HCT116 (cell line): ENCODE results near the gene SERPINF2. TPM values are rescaled to one million over a fixed set of nuclear protein-coding genes. Genes with fewer than 3 reads are reported as not detected.

Experiments used
- ATAC-seq: fragments of 200-7000 bp; cut with Tn5 transposase; 2 replicates; pipeline ENCODE4 v1.9.1; 2020; ENCODE audit warnings: mild to moderate bottlenecking, moderate library complexity
- BruUV-seq: library from RNA; stranded (reverse); fragments of 400-500 nt; replicated peaks from 2 replicates; lab custom pipeline; 2021; lab: Mats Ljungman, UMichigan
- CTCF ChIA-PET: fragments of 300-600 bp; sonication (Branson Sonifier 250); formaldehyde crosslinking; loops from one replicate; lab custom pipeline; 2021; ENCODE audit warnings: antibody characterized with exemption; lab: Charles Lee
- POLR2A ChIA-PET: fragments of 300-600, 350-600 bp; sonication (Branson Sonifier 250); formaldehyde crosslinking; loops from one replicate; lab custom pipeline; 2021; ENCODE audit warnings: antibody characterized with exemption; lab: Charles Lee
- RAD21 ChIA-PET, 2 experiments: fragments of 300-600 bp; sonication (Branson Sonifier 250); formaldehyde crosslinking; loops; one replicate each; lab custom pipeline; 2023; ENCODE audit warnings: low total read pairs in 2 of 2; ENCODE audit not compliant: uncharacterized antibody in 2 of 2, unreplicated experiment in 2 of 2, low non-redundant PET in 1 of 2; lab: Charles Lee
- DNase-seq: peaks from one replicate; pipeline ENCODE4 v3.0.0-alpha.2; 2010; ENCODE audit warnings: low read depth, low spot score
- H2AFZ ChIP-seq: fragments of 200-600 bp; shearing (Covaris generic), sonication (generic); 2 replicates; pipeline ENCODE4 v1.6.1; 2017; ENCODE audit warnings: low read depth, mixed run types, mixed read lengths, antibody characterized with exemption, low read length; ENCODE audit not compliant: poor library complexity, severe bottlenecking
- H3K27ac ChIP-seq: 2 replicates; pipeline ENCODE4 v1.5.1; 2012; ENCODE audit warnings: low read depth, low read length
- H3K27me3 ChIP-seq: fragments of 200-600 bp; sonication (generic); 2 replicates; pipeline ENCODE4 v1.6.1; 2016; ENCODE audit warnings: mixed run types, low read length, mixed read lengths; ENCODE audit not compliant: insufficient read depth
- H3K36me3 ChIP-seq, 2 experiments: fragments of 200-500 bp in 1 of 2; fragments of 200-600 bp in 1 of 2; sonication (Bioruptor generic) in 1 of 2; sonication (generic) in 1 of 2; 2 replicates each; pipeline versions ENCODE4 v1.5.1 to v1.6.1; 2014 to 2016; ENCODE audit warnings: low read length in 2 of 2, inconsistent platforms in 1 of 2, mixed read lengths in 1 of 2, mixed run types in 1 of 2; ENCODE audit not compliant: insufficient read depth in 2 of 2, control insufficient read depth in 1 of 2
- H3K4me1 ChIP-seq, 2 experiments: fragments of 200-600 bp in 1 of 2; sonication (generic) in 1 of 2; 2 replicates each; pipeline versions ENCODE4 v1.5.1 to v1.6.1; 2012 to 2017; ENCODE audit warnings: low read length in 2 of 2, inconsistent platforms in 1 of 2, mild to moderate bottlenecking in 1 of 2, mixed read lengths in 1 of 2, mixed run types in 1 of 2, moderate library complexity in 1 of 2; ENCODE audit not compliant: insufficient read depth in 2 of 2, control insufficient read depth in 1 of 2
- H3K4me2 ChIP-seq: fragments of 200-600 bp; sonication (generic); 2 replicates; pipeline ENCODE4 v1.6.1; 2017; ENCODE audit warnings: mixed run types, low read length, mixed read lengths
- H3K4me3 ChIP-seq, 2 experiments: fragments of 200-600 bp in 1 of 2; sonication (generic) in 1 of 2; replicated peaks in 1 of 2; 2 replicates each; pipeline ENCODE4 v1.5.1; 2011 to 2016; ENCODE audit warnings: low read length in 2 of 2, control low read depth in 1 of 2, low read depth in 1 of 2, mild to moderate bottlenecking in 1 of 2, mixed read lengths in 1 of 2, mixed run types in 1 of 2
- H3K79me2 ChIP-seq: fragments of 200-600 bp; sonication (generic); 2 replicates; pipeline ENCODE4 v1.6.1; 2017; ENCODE audit warnings: mild to moderate bottlenecking, mixed run types, low read length, moderate library complexity, mixed read lengths; ENCODE audit not compliant: insufficient read depth
- H3K9ac ChIP-seq: fragments of 200-600 bp; sonication (generic); 2 replicates; pipeline ENCODE4 v1.6.1; 2016; ENCODE audit warnings: low read length, mixed read lengths
- H3K9me2 ChIP-seq: fragments of 200-600 bp; sonication (generic), shearing (Covaris generic); 2 replicates; pipeline ENCODE4 v1.6.1; 2017; ENCODE audit warnings: mixed run types, mild to moderate bottlenecking, moderate library complexity; ENCODE audit not compliant: insufficient read depth
- H3K9me3 ChIP-seq, 2 experiments: fragments of 200-500 bp in 1 of 2; fragments of 200-600 bp in 1 of 2; sonication (Bioruptor generic) in 1 of 2; sonication (generic) in 1 of 2; 2 replicates each; pipeline ENCODE4 v1.6.1; 2014 to 2017; ENCODE audit warnings: low read length in 2 of 2, mixed read lengths in 2 of 2, inconsistent platforms in 1 of 2, low read depth in 1 of 2, mild to moderate bottlenecking in 1 of 2, mixed run types in 1 of 2, moderate library complexity in 1 of 2; ENCODE audit not compliant: control insufficient read depth in 1 of 2, insufficient read depth in 1 of 2
- H4K20me1 ChIP-seq: fragments of 200-600 bp; sonication (generic), shearing (Covaris generic); 2 replicates; pipeline ENCODE4 v1.6.1; 2017; ENCODE audit warnings: mixed run types, mild to moderate bottlenecking, moderate library complexity; ENCODE audit not compliant: insufficient read depth
- CBX3 ChIP-seq: IDR thresholded peaks from 2 replicates; pipeline ENCODE4 v1.6.1; 2012; ENCODE audit warnings: low read depth
- CEBPB ChIP-seq: IDR thresholded peaks from 2 replicates; pipeline ENCODE4 v1.6.1; 2012; ENCODE audit warnings: low read depth
- CTCF ChIP-seq, 3 experiments: fragments of 200-600 bp in 1 of 3; sonication (generic) in 1 of 3; IDR thresholded peaks in 2 of 3; conservative IDR thresholded peaks in 1 of 3; 2 replicates each; pipeline ENCODE4 v1.5.1; 2012 to 2017; ENCODE audit warnings: low read depth in 2 of 3, low read length in 2 of 3, antibody characterized with exemption in 1 of 3, borderline replicate concordance in 1 of 3, control low read depth in 1 of 3, mild to moderate bottlenecking in 1 of 3, mixed read lengths in 1 of 3, mixed run types in 1 of 3, moderate library complexity in 1 of 3; ENCODE audit not compliant: insufficient read depth in 1 of 3
- ELF1 ChIP-seq: IDR thresholded peaks from 2 replicates; pipeline ENCODE4 v1.6.1; 2012; ENCODE audit warnings: low read depth, borderline replicate concordance
- EZH2phosphoT487 ChIP-seq: fragments of 200-600 bp; IDR thresholded peaks from 2 replicates; pipeline ENCODE4 v1.6.1; 2018; ENCODE audit warnings: antibody characterized with exemption, borderline replicate concordance
- MAX ChIP-seq: IDR thresholded peaks from 2 replicates; pipeline ENCODE4 v1.6.1; 2012
- POLR2A ChIP-seq: IDR thresholded peaks from 2 replicates; pipeline ENCODE4 v1.7.0; 2011; ENCODE audit warnings: borderline replicate concordance; ENCODE audit not compliant: insufficient read depth, insufficient read length; ENCODE audit errors: extremely low read depth
- POLR2AphosphoS5 ChIP-seq: IDR thresholded peaks from 2 replicates; pipeline ENCODE4 v1.6.1; 2011; ENCODE audit warnings: mild to moderate bottlenecking, low read depth, low read length, moderate library complexity
- RAD21 ChIP-seq: IDR thresholded peaks from 2 replicates; pipeline ENCODE4 v1.6.1; 2012; ENCODE audit warnings: low read depth, mild to moderate bottlenecking
- REST ChIP-seq: IDR thresholded peaks from 2 replicates; pipeline ENCODE4 v1.6.1; 2012; ENCODE audit warnings: low read depth
- SIN3A ChIP-seq: IDR thresholded peaks from 2 replicates; pipeline ENCODE4 v1.6.1; 2012; ENCODE audit warnings: low read depth
- SP1 ChIP-seq: IDR thresholded peaks from 2 replicates; pipeline ENCODE4 v1.6.1; 2012; ENCODE audit warnings: low read depth
- SRF ChIP-seq: IDR thresholded peaks from 2 replicates; pipeline ENCODE4 v1.6.1; 2012; ENCODE audit warnings: low read depth
- TCF7L2 ChIP-seq: IDR thresholded peaks from 2 replicates; pipeline ENCODE4 v1.7.0; 2011; ENCODE audit warnings: borderline replicate concordance, inconsistent platforms; ENCODE audit not compliant: insufficient read depth, insufficient read length; ENCODE audit errors: extremely low read depth
- YY1 ChIP-seq: IDR thresholded peaks from 2 replicates; pipeline ENCODE4 v1.6.1; 2011; ENCODE audit warnings: low read length, low read depth, moderate library complexity, mild to moderate bottlenecking; ENCODE audit not compliant: insufficient replicate concordance; ENCODE audit errors: extremely low read depth
- ZBTB33 ChIP-seq: IDR thresholded peaks from 2 replicates; pipeline ENCODE4 v1.6.1; 2011; ENCODE audit warnings: mild to moderate bottlenecking, low read length, moderate library complexity; ENCODE audit not compliant: insufficient replicate concordance; ENCODE audit errors: extremely low read depth
- ZFX ChIP-seq: fragments of 450-650 bp; IDR thresholded peaks from 2 replicates; pipeline ENCODE4 v1.6.1; 2017
- ZNF274 ChIP-seq: fragments of 200-500 bp; sonication (Bioruptor generic); IDR thresholded peaks from 2 replicates; pipeline ENCODE4 v1.6.1; 2014; ENCODE audit warnings: mild to moderate bottlenecking, low read depth, low read length, inconsistent platforms
- intact Hi-C: fragments of 100-400 bp; cut with micrococcal nuclease; formaldehyde crosslinking; loops from 2 replicates; pipeline ENCODE4 v1.10.0; 2022
- total RNA-seq: library from RNA; stranded (reverse); gene quantifications from one replicate; pipeline ENCODE4 v1.2.1, GENCODE V29; 2021; ENCODE audit not compliant: unreplicated experiment

SERPINF2 gene
- total RNA-seq, 1 experiment from 2014 or later: 2.5 TPM

GRCh38 chr17:1735834-1736347 is 6.8 kb upstream of the SERPINF2 start:
- Histone ChIP-seq H3K4me2 (no peak overlapping the region), H3K9me3 (no peaks in the 10 kb centered on the region), H4K20me1 (no peaks in the 10 kb centered on the region), H3K27me3 (no peaks in the 10 kb centered on the region), H2AFZ (no peak overlapping the region), H3K4me1 (peaks cover 0 to 5% of the 10 kb centered on the region in 2 experiments; a peak in 2 of 4 replicates), H3K9ac (no peak overlapping the region), H3K79me2 (no peaks in the 10 kb centered on the region), H3K36me3 (no peaks in the 10 kb centered on the region), H3K27ac (no peak overlapping the region), H3K4me3 (no peak overlapping the region), H3K9me2 (no peaks in the 10 kb centered on the region)
- no peak for ATAC-seq
- TF ChIP-seq MAX (no peak), CTCF (IDR thresholded peaks at IDR 0.05 in 2 of 3, conservative IDR thresholded peaks at IDR 0.05 in 1 of 3; ENCODE audit: borderline replicate concordance in 1 of 3, insufficient read depth in 1 of 3, low read depth in 2 of 3, low read length in 2 of 3) (no peak), CBX3 (no peak), YY1 (no peak), REST (no peak), TCF7L2 (no peak), POLR2A (no peak), CEBPB (no peak), POLR2AphosphoS5 (no peak), SP1 (no peak), ELF1 (no peak), ZFX (no peak), EZH2phosphoT487 (no peak), RAD21 (no peak), ZNF274 (no peak), SRF (no peak), ZBTB33 (no peak), SIN3A (no peak)
- ChIA-PET CTCF (no interaction called here), POLR2A (no interaction called here), RAD21 (no interaction called here)
- DNase-seq: no peak
- BruUV-seq: no TSS peak
- intact Hi-C loops: no loop called here
